HEK293 (cell line): ENCODE measurements around the gene NTSR2.

Experiments used
- CTCF ChIA-PET: fragments of 350-600 bp; formaldehyde crosslinking; extraction: SDS; loops from one replicate; lab custom pipeline; 2021; ENCODE audit warnings: antibody characterized with exemption; lab: Yijun Ruan, JAX
- POLR2A ChIA-PET: fragments of 300-600 bp; formaldehyde crosslinking; extraction: SDS; loops from one replicate; lab custom pipeline; 2020; ENCODE audit warnings: antibody characterized with exemption, inconsistent platforms; lab: Yijun Ruan, JAX
- H3K27ac ChIP-seq: fragments of 200-500 bp; sonication (Bioruptor generic); 2 replicates; pipeline ENCODE4 v1.5.1; 2014; ENCODE audit warnings: low read depth, low read length, control low read depth, inconsistent platforms; ENCODE audit errors: extremely low read depth
- H3K36me3 ChIP-seq, 2 experiments: fragments of 200-500 bp in 1 of 2; sonication (Bioruptor generic) in 1 of 2; 1 replicate in 1 of 2; 2 replicates in 1 of 2; pipeline ENCODE4 v1.5.1; 2014 to 2017; ENCODE audit warnings: inconsistent platforms in 2 of 2, low read length in 2 of 2; ENCODE audit not compliant: control insufficient read depth in 2 of 2, insufficient read depth in 1 of 2
- H3K4me1 ChIP-seq: fragments of 200-500 bp; sonication (Bioruptor generic); 2 replicates; pipeline ENCODE4 v1.5.1; 2014; ENCODE audit warnings: mild to moderate bottlenecking, low read length, inconsistent platforms; ENCODE audit not compliant: control insufficient read depth, insufficient read depth
- H3K4me3 ChIP-seq: 2 replicates; pipeline ENCODE4 v1.5.1; 2011; ENCODE audit warnings: low read depth, mild to moderate bottlenecking, control low read depth, low read length, moderate library complexity
- H3K9me3 ChIP-seq: fragments of 200-500 bp; sonication (Bioruptor generic); 2 replicates; pipeline ENCODE4 v1.5.1; 2014; ENCODE audit warnings: low read depth, low read length, inconsistent platforms; ENCODE audit not compliant: control insufficient read depth, insufficient read depth
- FEZF1 ChIP-seq: fragments of 450-650 bp; formaldehyde crosslinking; IDR thresholded peaks from 2 replicates; pipeline ENCODE4 v1.5.1; 2016; ENCODE audit warnings: missing biosample characterization, missing genetic modification characterization
- HOXD13 ChIP-seq: sonication (generic); formaldehyde crosslinking; IDR thresholded peaks from 2 replicates; pipeline ENCODE4 v1.8.0; 2022; ENCODE audit warnings: missing genetic modification reagents, borderline replicate concordance
- SP7 ChIP-seq: fragments of 450-650 bp; formaldehyde crosslinking; IDR thresholded peaks from 2 replicates; pipeline ENCODE4 v1.5.1; 2016; ENCODE audit warnings: missing biosample characterization, missing genetic modification characterization
- YY1 ChIP-seq: fragments of 450-650 bp; formaldehyde crosslinking; IDR thresholded peaks from 2 replicates; pipeline ENCODE4 v1.5.1; 2018; ENCODE audit warnings: missing biosample characterization, missing genetic modification characterization
- ZBTB8A ChIP-seq: fragments of 450-650 bp; formaldehyde crosslinking; IDR thresholded peaks from 2 replicates; pipeline ENCODE4 v1.5.1; 2016; ENCODE audit warnings: missing biosample characterization, missing genetic modification characterization
- ZNF174 ChIP-seq: fragments of 450-650 bp; formaldehyde crosslinking; IDR thresholded peaks from 2 replicates; pipeline ENCODE4 v1.5.0; 2017; ENCODE audit warnings: missing biosample characterization, mild to moderate bottlenecking, missing genetic modification characterization
- ZNF2 ChIP-seq: fragments of 450-650 bp; formaldehyde crosslinking; IDR thresholded peaks from 2 replicates; pipeline ENCODE4 v1.5.1; 2016; ENCODE audit warnings: missing biosample characterization, missing genetic modification characterization
- ZNF292 ChIP-seq: fragments of 450-650 bp; formaldehyde crosslinking; IDR thresholded peaks from 2 replicates; pipeline ENCODE4 v1.5.1; 2016; ENCODE audit warnings: low read depth, missing biosample characterization, missing genetic modification characterization, borderline replicate concordance
- ZNF341 ChIP-seq: fragments of 450-650 bp; formaldehyde crosslinking; IDR thresholded peaks from 2 replicates; pipeline ENCODE4; 2016; ENCODE audit warnings: low read depth, missing biosample characterization, missing genetic modification characterization
- ZNF391 ChIP-seq: fragments of 450-650 bp; formaldehyde crosslinking; IDR thresholded peaks from 2 replicates; pipeline ENCODE4 v1.5.1; 2016; ENCODE audit warnings: low read depth, missing biosample characterization, missing genetic modification characterization, borderline replicate concordance
- ZNF416 ChIP-seq: fragments of 450-650 bp; formaldehyde crosslinking; IDR thresholded peaks from 2 replicates; pipeline ENCODE4 v1.5.1; 2016; ENCODE audit warnings: missing biosample characterization, missing genetic modification characterization
- ZNF501 ChIP-seq: fragments of 450-650 bp; formaldehyde crosslinking; IDR thresholded peaks from 2 replicates; pipeline ENCODE4 v1.5.1; 2016; ENCODE audit warnings: missing biosample characterization, missing genetic modification characterization
- ZNF521 ChIP-seq: fragments of 450-650 bp; formaldehyde crosslinking; IDR thresholded peaks from 2 replicates; pipeline ENCODE4 v1.5.1; 2017; ENCODE audit warnings: missing biosample characterization, mild to moderate bottlenecking, missing genetic modification characterization
- ZNF596 ChIP-seq: fragments of 450-650 bp; IDR thresholded peaks from 2 replicates; pipeline ENCODE4 v1.5.0; 2018; ENCODE audit warnings: missing biosample characterization, mild to moderate bottlenecking, missing genetic modification characterization, moderate library complexity
- ZNF658 ChIP-seq: fragments of 450-650 bp; formaldehyde crosslinking; IDR thresholded peaks from 2 replicates; pipeline ENCODE4; 2016; ENCODE audit warnings: missing biosample characterization, missing genetic modification characterization
- ZNF792 ChIP-seq: fragments of 450-650 bp; formaldehyde crosslinking; IDR thresholded peaks from 2 replicates; pipeline ENCODE4 v1.5.1; 2016; ENCODE audit warnings: missing biosample characterization, missing genetic modification characterization
- ZSCAN23 ChIP-seq: fragments of 450-650 bp; formaldehyde crosslinking; IDR thresholded peaks from 2 replicates; pipeline ENCODE4 v1.5.1; 2016; ENCODE audit warnings: missing biosample characterization, missing genetic modification characterization
- TF ChIP-seq, protein P1 (sequence below): fragments of 450-650 bp; formaldehyde crosslinking; IDR thresholded peaks from 2 replicates; pipeline ENCODE4 v1.5.1; 2016; ENCODE audit warnings: missing biosample characterization, missing genetic modification characterization
- TF ChIP-seq, protein P2 (sequence below): fragments of 450-650 bp; formaldehyde crosslinking; IDR thresholded peaks from 2 replicates; pipeline ENCODE4 v1.5.1; 2016; ENCODE audit warnings: missing biosample characterization, missing genetic modification characterization
- TF ChIP-seq, protein P3 (sequence below): fragments of 450-650 bp; formaldehyde crosslinking; IDR thresholded peaks from 2 replicates; pipeline ENCODE4 v1.5.1; 2016; ENCODE audit warnings: missing biosample characterization, missing genetic modification characterization
- TF ChIP-seq, protein P4 (sequence below): fragments of 450-650 bp; formaldehyde crosslinking; IDR thresholded peaks from 2 replicates; pipeline ENCODE4 v1.5.1; 2016; ENCODE audit warnings: missing biosample characterization, missing genetic modification characterization
- TF ChIP-seq, protein P5 (sequence below): fragments of 450-650 bp; formaldehyde crosslinking; IDR thresholded peaks from 2 replicates; pipeline ENCODE4 v1.5.0; 2017; ENCODE audit warnings: missing biosample characterization, missing genetic modification characterization, borderline replicate concordance

The NTSR2 gene

DNA sequence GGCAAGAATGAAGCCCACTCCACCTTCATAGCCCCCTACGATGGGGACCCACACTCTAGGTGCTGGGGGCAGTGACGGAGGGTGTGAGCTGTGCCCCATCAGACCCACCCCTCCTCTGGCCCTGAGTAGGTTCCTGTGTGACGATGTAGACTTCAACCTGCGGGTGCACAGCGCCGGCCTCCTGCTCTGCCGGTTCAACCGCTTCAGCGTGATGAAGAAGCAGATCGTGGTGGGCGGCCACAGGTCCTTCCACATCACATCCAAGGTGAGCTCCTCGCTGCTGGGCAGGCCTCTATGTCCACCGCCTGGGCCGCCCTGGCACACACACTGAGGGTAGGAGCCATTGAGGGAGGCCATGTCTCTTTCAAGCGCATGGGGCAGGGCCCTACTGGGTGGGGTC is 34.9 kb downstream of the NTSR2 start (continued):
- TF ChIP-seq ZNF292 (tag by site-specific recombination): no peak
- TF ChIP-seq, protein P1, sequence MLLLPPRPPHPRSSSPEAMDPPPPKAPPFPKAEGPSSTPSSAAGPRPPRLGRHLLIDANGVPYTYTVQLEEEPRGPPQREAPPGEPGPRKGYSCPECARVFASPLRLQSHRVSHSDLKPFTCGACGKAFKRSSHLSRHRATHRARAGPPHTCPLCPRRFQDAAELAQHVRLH: no peak
- TF ChIP-seq ZNF658 (tag by site-specific recombination): no peak
- TF ChIP-seq ZNF2 (tag by site-specific recombination): no peak

DNA sequence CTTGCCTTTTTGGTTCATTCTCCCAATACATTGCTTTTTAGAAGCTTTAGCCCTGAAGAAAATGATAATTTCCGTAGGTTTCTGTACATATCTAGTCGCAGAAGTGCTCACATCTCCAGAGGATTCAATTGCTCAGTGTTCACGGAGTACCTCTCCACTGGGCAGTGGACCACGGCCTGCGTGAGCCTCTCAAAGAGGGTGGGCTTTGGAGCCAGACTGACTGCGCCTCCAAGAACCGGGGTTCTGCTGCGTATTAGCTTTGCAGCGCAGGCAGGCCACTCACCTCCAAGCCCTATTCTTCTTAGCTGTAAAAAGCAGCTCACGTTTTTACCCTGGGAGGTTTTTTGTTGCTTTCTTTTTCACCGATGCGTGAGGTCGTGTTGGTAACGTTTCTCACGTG is 35.4 kb downstream of the NTSR2 start:
- ChIA-PET POLR2A (no interaction called here), CTCF (interaction anchor here (0.7 to 0.9 kb wide), 2 partner anchors 53 to 149 kb away, joined by 3 read pairs; no protein-coding TSS in a partner anchor)
- no peaks in the 10 kb centered on the region for H3K36me3 ChIP-seq
- H3K27ac ChIP-seq: no peak overlapping the region
- H3K9me3 ChIP-seq: no peaks in the 10 kb centered on the region; the same call in 1 of the 2 replicates
- no peaks in the 10 kb centered on the region for H3K4me1 ChIP-seq
- no peak overlapping the region for H3K4me3 ChIP-seq
- TF ChIP-seq FEZF1 (tag by site-specific recombination) (no peak), ZNF501 (tag by site-specific recombination) (no peak), ZNF596 (tag by site-specific recombination) (no peak), YY1 (no peak), ZNF521 (tag by site-specific recombination) (no peak), ZNF391 (tag by site-specific recombination) (no peak), ZSCAN23 (tag by site-specific recombination) (no peak), ZBTB8A (tag by site-specific recombination) (no peak), ZNF416 (no peak), ZNF792 (no peak), SP7 (tag by site-specific recombination) (no peak), HOXD13 (CRISPR knock-in tag) (no peak), ZNF341 (tag by site-specific recombination) (no peak), ZNF174 (tag by site-specific recombination) (no peak)
- TF ChIP-seq, protein P2, sequence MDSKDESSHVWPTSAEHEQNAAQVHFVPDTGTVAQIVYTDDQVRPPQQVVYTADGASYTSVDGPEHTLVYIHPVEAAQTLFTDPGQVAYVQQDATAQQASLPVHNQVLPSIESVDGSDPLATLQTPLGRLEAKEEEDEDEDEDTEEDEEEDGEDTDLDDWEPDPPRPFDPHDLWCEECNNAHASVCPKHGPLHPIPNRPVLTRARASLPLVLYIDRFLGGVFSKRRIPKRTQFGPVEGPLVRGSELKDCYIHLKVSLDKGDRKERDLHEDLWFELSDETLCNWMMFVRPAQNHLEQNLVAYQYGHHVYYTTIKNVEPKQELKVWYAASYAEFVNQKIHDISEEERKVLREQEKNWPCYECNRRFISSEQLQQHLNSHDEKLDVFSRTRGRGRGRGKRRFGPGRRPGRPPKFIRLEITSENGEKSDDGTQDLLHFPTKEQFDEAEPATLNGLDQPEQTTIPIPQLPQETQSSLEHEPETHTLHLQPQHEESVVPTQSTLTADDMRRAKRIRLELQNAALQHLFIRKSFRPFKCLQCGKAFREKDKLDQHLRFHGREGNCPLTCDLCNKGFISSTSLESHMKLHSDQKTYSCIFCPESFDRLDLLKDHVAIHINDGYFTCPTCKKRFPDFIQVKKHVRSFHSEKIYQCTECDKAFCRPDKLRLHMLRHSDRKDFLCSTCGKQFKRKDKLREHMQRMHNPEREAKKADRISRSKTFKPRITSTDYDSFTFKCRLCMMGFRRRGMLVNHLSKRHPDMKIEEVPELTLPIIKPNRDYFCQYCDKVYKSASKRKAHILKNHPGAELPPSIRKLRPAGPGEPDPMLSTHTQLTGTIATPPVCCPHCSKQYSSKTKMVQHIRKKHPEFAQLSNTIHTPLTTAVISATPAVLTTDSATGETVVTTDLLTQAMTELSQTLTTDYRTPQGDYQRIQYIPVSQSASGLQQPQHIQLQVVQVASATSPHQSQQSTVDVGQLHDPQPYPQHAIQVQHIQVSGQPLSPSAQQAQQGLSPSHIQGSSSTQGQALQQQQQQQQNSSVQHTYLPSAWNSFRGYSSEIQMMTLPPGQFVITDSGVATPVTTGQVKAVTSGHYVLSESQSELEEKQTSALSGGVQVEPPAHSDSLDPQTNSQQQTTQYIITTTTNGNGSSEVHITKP (tag by site-specific recombination): no peak
- TF ChIP-seq, protein P3, sequence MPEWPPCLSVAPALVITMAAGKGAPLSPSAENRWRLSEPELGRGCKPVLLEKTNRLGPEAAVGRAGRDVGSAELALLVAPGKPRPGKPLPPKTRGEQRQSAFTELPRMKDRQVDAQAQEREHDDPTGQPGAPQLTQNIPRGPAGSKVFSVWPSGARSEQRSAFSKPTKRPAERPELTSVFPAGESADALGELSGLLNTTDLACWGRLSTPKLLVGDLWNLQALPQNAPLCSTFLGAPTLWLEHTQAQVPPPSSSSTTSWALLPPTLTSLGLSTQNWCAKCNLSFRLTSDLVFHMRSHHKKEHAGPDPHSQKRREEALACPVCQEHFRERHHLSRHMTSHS (tag by site-specific recombination): no peak
- TF ChIP-seq, protein P4, sequence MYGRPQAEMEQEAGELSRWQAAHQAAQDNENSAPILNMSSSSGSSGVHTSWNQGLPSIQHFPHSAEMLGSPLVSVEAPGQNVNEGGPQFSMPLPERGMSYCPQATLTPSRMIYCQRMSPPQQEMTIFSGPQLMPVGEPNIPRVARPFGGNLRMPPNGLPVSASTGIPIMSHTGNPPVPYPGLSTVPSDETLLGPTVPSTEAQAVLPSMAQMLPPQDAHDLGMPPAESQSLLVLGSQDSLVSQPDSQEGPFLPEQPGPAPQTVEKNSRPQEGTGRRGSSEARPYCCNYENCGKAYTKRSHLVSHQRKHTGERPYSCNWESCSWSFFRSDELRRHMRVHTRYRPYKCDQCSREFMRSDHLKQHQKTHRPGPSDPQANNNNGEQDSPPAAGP (tag by site-specific recombination): no peak
- TF ChIP-seq, protein P5, sequence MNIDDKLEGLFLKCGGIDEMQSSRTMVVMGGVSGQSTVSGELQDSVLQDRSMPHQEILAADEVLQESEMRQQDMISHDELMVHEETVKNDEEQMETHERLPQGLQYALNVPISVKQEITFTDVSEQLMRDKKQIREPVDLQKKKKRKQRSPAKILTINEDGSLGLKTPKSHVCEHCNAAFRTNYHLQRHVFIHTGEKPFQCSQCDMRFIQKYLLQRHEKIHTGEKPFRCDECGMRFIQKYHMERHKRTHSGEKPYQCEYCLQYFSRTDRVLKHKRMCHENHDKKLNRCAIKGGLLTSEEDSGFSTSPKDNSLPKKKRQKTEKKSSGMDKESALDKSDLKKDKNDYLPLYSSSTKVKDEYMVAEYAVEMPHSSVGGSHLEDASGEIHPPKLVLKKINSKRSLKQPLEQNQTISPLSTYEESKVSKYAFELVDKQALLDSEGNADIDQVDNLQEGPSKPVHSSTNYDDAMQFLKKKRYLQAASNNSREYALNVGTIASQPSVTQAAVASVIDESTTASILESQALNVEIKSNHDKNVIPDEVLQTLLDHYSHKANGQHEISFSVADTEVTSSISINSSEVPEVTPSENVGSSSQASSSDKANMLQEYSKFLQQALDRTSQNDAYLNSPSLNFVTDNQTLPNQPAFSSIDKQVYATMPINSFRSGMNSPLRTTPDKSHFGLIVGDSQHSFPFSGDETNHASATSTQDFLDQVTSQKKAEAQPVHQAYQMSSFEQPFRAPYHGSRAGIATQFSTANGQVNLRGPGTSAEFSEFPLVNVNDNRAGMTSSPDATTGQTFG (tag by site-specific recombination): no peak
